Glutamatergic neuron (in vitro differentiated cells): ENCODE measurements around the gene GCN1. TPM values are rescaled to one million over a fixed set of nuclear protein-coding genes. Genes with fewer than 3 reads are reported as not detected.
A peak's percentile ranks its signal among the peaks of the same experiment; 100 is the strongest.

ENCODE experiments used
- DNase-seq: peaks from one replicate; pipeline ENCODE4 v3.0.0; 2022
- H3K27ac Mint-ChIP-seq: one replicate; pipeline ENCODE4 v1.8.0; 2020; ENCODE audit warnings: mild to moderate bottlenecking, mixed read lengths, inconsistent platforms; ENCODE audit not compliant: unreplicated experiment
- H3K27me3 Mint-ChIP-seq: one replicate; pipeline ENCODE4 v1.8.0; 2020; ENCODE audit warnings: mild to moderate bottlenecking, moderate library complexity, mixed read lengths, inconsistent platforms; ENCODE audit not compliant: unreplicated experiment
- H3K36me3 Mint-ChIP-seq: one replicate; pipeline ENCODE4 v1.8.0; 2020; ENCODE audit warnings: mild to moderate bottlenecking, mixed read lengths, inconsistent platforms; ENCODE audit not compliant: unreplicated experiment
- H3K4me1 Mint-ChIP-seq: one replicate; pipeline ENCODE4 v1.8.0; 2020; ENCODE audit warnings: mild to moderate bottlenecking, low read depth, mixed read lengths, inconsistent platforms; ENCODE audit not compliant: unreplicated experiment
- H3K4me3 Mint-ChIP-seq: one replicate; pipeline ENCODE4 v1.8.0; 2020; ENCODE audit warnings: mild to moderate bottlenecking, mixed read lengths, inconsistent platforms; ENCODE audit not compliant: unreplicated experiment
- H3K9me3 Mint-ChIP-seq: one replicate; pipeline ENCODE4 v1.8.0; 2020; ENCODE audit warnings: mild to moderate bottlenecking, moderate library complexity, mixed read lengths, inconsistent platforms; ENCODE audit not compliant: unreplicated experiment
- total RNA-seq: library from RNA; stranded (reverse); fragmentation: NEBNext Ultra II Directional; extraction: Animal tissue kit (Norgen Biotek cat#: 25700); gene quantifications from one replicate; pipeline ENCODE4 v1.2.1, GENCODE V29; 2021; ENCODE audit not compliant: unreplicated experiment
- TF ChIP-seq, protein P1 (sequence below): fragments of 200-600 bp; sonication (generic); IDR thresholded peaks from one replicate; pipeline ENCODE4 v1.5.0; 2021; ENCODE audit not compliant: partially characterized antibody, unreplicated experiment

The GCN1 gene
- total RNA-seq, 1 donor from 2014 or later: 173 TPM

DNA sequence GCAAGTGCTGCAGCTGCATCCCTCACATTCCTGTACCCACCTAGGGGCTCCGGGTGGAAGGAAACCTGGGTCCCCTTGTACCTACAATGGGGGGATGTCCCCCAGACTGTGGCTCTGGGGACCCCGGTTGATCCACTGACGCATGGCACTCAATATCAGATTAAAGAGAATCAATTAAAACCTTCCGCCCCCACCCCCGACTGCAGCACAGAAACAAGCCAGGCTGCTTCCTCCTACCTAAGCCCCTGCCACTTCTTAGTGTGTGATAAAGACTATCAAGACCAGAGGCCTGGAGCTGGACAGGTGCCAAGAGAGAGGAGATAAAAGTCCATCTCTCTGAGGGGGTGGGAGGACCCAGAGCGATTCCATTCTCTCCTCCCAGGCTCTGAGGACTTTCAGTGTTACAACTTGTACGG lies 34.6 kb upstream of the GCN1 start:
- Mint-ChIP-seq H3K27me3 (peaks cover 15% of the 10 kb centered on the region), H3K4me1 (peaks cover 55% of the 10 kb centered on the region), H3K4me3 (no peak overlapping the region), H3K27ac (no peak overlapping the region), H3K36me3 (no peaks in the 10 kb centered on the region), H3K9me3 (peaks cover 6% of the 10 kb centered on the region)
- TF ChIP-seq, protein P1, sequence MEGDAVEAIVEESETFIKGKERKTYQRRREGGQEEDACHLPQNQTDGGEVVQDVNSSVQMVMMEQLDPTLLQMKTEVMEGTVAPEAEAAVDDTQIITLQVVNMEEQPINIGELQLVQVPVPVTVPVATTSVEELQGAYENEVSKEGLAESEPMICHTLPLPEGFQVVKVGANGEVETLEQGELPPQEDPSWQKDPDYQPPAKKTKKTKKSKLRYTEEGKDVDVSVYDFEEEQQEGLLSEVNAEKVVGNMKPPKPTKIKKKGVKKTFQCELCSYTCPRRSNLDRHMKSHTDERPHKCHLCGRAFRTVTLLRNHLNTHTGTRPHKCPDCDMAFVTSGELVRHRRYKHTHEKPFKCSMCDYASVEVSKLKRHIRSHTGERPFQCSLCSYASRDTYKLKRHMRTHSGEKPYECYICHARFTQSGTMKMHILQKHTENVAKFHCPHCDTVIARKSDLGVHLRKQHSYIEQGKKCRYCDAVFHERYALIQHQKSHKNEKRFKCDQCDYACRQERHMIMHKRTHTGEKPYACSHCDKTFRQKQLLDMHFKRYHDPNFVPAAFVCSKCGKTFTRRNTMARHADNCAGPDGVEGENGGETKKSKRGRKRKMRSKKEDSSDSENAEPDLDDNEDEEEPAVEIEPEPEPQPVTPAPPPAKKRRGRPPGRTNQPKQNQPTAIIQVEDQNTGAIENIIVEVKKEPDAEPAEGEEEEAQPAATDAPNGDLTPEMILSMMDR: no peak
- DNase-seq: no peak

DNA sequence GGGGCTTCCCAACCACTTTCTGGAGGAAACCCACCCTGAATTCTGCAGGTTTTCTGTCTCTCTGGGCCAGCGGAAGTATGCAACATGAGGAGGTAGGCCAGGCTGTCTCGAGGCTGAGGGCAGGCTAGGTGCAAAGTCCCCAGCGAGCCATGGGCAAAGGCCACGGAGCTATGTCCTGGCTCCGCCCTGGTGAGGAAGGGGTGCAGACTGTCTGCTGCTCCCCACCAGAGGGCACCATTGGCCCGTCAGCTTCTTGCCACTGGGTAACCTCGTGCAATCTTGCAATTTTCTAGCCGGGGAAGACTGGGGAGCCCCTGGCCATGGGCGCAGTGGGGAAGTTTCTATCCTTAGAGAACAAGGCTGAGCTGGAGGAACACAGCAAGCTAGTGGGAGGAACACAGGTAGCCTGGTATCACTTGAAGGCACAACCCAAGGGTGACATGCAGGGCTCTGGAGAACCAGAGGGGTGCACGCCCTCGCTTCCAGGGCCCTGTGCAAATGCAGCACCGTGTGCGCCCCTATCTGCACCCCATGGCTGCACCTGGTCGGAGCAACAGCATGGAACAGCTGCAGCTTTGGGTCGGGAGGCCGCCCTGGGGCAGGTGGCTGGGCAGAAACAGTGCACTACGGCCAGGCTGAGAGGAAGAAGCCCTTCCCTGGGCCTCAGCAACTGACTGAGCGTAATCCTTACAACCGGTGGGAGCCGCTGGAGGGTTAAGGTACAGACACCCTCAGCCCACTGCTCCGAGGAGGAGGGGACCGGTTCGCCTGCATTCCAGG lies 34.0 kb upstream of the GCN1 start:
- peaks cover 15% of the 10 kb centered on the region for H3K27me3 Mint-ChIP-seq
- H3K27ac Mint-ChIP-seq: no peak overlapping the region
- DNase-seq: peak; percentile 93
- TF ChIP-seq, protein P1: peak; percentile 81
- peaks cover 6% of the 10 kb centered on the region for H3K9me3 Mint-ChIP-seq
- H3K36me3 Mint-ChIP-seq: no peaks in the 10 kb centered on the region
- H3K4me3 Mint-ChIP-seq: peak overlapping the region; percentile 46
- peaks cover 52% of the 10 kb centered on the region for H3K4me1 Mint-ChIP-seq

DNA sequence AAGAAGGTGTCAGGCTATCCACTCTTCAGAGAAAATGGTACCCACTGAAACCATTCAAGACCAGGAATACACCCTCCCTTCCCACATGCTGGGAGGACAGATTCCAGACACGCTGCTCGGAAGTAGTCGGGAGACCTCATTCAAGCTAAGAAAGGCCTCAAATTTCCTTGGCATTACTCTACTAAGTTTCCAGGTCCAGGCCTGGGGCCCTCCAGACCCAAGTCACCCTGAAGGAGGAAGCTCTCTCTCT lies 33.5 kb upstream of the GCN1 start:
- TF ChIP-seq, protein P1: no peak
- Mint-ChIP-seq H3K4me1 (peaks cover 48% of the 10 kb centered on the region), H3K4me3 (peak overlapping the region; percentile 46), H3K27me3 (peaks cover 15% of the 10 kb centered on the region), H3K27ac (no peak overlapping the region), H3K9me3 (peaks cover 6% of the 10 kb centered on the region), H3K36me3 (no peaks in the 10 kb centered on the region)
- DNase-seq: no peak

DNA sequence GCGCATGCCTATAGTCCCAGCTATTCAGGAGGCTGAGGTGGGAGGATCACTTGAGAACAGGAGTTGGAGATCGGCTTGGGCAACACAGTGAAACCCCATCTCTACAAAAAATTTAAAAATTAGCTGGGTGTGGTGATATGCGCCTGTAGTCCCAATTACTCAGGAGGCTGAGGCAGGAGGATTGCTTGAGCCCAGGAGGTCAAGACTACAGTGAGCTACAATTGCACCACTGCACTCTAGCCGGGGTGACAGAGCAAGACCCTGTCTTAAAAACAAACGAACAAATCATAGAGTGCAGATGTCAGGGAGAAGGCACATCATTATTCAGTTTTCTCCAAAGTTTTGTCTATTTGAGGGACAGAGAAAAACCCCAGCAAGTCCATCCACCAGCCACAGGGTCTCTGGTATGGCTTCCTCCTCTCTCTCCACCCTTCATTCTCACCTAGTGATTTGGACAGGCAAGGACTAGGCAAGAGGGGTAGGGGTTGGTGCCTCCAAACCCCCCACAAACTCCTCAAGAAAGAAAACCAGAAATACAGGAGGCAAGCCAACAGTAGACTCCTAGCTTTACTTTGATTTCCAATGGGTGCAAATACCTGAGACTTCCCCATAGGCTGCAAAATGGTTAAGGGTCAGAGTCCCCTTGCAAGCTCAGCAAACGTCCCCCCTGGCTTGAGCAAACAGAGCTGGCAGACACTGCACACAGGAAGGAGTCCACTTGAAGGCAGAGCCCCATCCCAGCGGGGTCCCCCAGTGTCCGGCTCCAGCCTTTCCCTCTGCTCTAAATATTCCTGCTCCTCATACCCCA lies 32.9 kb upstream of the GCN1 start:
- Mint-ChIP-seq H3K4me1 (peaks cover 45% of the 10 kb centered on the region), H3K4me3 (no peak overlapping the region), H3K27ac (no peak overlapping the region), H3K27me3 (peaks cover 10% of the 10 kb centered on the region), H3K9me3 (peaks cover 6% of the 10 kb centered on the region), H3K36me3 (no peaks in the 10 kb centered on the region)
- no peak for DNase-seq
- TF ChIP-seq, protein P1: no peak
